Esophagus muscularis mucosa (tissue), 3 donors: ENCODE measurements around the gene CMTM3.

Experiments
- CTCF ChIP-seq, 3 experiments: fragments of 200-600 bp in 2 of 3; fragments of 450-650 bp in 1 of 3; sonication (generic) in 2 of 3; IDR thresholded peaks; one replicate each; pipeline ENCODE4 v1.5.1; 2017 to 2019; ENCODE audit warnings: antibody characterized with exemption in 3 of 3, mild to moderate bottlenecking in 2 of 3, moderate library complexity in 1 of 3
- POLR2AphosphoS5 ChIP-seq, 2 donors: sonication (generic); formaldehyde crosslinking; IDR thresholded peaks; one replicate each; pipeline ENCODE4 v1.6.1; 2017; ENCODE audit warnings: antibody characterized with exemption in 2 of 2

- no peak for TF ChIP-seq CTCF (IDR thresholded peaks at IDR 0.05)
- TF ChIP-seq POLR2AphosphoS5 (IDR thresholded peaks at IDR 0.05) = no peak
These were observed 48.3 kb downstream of the CMTM3 start for GRCh38 chr16:66652661-66653360.
